Measurements from ENCODE around the gene BCOR.

BCOR gene

DNA sequence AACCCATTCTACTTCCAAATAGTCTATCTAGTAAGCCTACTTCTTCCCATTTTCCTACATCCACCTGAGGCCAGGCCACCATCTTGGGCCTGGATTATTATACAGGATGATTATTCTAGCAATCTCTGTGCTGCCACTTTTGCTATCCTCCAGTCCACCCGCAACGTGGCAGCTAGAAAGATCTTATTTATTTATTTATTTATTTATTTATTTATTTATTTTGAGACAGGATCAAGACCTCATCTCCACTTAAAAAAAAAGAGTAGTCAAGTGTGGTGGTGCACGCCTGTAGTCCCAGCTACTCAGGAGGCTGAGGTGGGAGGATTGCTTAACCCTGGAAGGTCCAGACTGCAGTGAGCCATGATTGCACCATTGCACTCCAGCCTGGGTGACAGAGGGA lies 15.2 kb upstream of the BCOR start:
- no peak for DNase-seq (ENCODE audit: low read depth)

DNA sequence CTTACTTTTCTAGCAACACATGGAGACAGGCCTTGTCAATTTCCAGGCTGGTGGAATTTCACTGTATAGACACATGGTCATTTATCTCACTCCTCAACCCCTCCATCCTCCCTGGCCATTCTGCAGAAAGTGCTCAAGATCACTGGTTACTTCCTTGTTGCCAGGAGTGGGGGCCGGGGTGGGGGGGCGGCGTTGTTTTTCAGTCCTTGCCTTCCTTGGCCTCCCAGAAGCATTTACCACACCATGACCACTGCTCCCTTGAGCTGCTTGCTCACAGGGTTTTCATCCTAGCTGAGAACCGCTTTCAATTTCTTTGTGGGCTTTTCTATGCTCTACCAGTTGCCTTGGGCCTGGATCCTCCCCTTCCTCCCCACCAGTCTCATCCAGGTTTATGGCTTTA lies 14.1 kb upstream of the BCOR start:
- no peak for DNase-seq (ENCODE audit: low read depth)

DNA sequence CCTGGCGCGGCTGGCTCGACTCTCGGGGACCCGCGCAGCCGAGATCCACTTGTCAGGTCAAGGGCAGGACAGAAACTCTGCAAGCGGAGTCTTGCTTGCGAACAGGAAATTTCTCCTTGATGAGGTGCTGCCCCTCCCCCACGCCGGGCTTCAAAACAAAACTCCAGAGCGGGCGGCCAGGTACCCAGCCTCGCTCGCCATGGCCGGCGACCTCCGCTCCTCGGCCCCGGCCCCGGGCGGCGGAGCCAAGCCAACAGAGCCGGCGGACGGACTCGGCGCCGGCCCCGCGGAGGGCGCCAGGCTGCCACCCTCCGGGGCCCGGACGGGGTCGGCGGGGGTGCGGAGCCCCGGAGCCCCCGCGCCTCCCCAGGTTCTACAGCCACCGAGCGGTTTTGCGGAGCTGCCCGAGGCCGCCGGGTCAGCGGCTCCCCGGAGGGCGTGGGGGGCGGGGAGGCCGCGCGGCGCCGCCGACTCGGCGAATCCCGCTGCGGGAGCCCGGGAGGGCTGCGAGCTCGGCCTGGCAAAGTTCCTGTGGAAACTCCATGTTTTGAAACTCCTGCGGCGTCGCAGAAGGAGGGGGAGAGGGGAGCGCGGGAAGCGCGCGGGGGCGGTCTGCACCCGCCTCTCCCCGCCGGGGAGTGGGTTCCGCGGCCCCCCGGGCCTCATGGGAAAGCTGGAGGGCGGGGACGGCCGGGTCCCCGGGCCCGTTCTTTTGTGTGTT lies 11.7 kb upstream of the BCOR start:
- no peak for DNase-seq (ENCODE audit: low read depth)

GRCh38 chrX:40108959-40109287 lies 11.2 kb upstream of the BCOR start:
- no peak for DNase-seq (ENCODE audit: low read depth)

DNA sequence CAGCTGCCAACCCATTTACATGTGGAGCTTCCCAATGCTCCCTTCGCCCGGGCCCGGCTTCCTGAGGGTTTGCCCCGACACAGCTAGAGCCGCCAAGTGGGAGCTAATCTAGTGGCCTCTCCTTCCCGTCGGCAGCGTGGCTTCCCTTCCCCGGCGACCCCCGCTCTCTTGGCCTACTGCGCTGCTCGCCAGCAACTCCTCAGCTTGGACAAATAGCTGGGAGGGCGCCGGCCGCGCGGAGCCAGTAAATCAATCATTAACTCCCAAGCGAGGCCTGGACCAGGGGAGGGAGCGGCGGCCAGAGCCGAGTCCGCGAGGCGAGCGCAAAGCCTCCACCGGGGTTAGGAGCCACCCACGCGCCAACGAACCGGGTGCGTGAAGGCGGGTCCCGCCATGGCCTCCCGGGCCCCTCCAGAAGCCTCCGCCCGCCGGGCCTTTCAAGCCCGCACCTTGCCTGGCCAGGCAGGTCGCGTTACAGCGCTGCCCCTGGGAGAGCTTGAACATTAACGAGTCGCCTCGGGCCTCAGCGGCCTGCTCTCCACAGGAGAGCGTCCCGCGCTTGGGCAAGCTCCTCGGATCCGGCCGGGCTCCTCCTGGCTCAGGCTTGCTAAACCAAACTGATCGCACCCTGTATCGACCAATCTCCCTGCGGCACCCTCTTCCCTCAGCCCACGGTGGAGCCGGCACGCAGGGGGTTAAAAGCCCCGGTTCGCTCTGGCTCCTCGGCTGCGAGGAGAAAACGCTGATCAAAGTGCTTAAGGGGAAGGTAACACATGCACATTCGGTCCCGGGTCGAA lies 10.6 kb upstream of the BCOR start:
- no peak for DNase-seq (ENCODE audit: low read depth)

DNA sequence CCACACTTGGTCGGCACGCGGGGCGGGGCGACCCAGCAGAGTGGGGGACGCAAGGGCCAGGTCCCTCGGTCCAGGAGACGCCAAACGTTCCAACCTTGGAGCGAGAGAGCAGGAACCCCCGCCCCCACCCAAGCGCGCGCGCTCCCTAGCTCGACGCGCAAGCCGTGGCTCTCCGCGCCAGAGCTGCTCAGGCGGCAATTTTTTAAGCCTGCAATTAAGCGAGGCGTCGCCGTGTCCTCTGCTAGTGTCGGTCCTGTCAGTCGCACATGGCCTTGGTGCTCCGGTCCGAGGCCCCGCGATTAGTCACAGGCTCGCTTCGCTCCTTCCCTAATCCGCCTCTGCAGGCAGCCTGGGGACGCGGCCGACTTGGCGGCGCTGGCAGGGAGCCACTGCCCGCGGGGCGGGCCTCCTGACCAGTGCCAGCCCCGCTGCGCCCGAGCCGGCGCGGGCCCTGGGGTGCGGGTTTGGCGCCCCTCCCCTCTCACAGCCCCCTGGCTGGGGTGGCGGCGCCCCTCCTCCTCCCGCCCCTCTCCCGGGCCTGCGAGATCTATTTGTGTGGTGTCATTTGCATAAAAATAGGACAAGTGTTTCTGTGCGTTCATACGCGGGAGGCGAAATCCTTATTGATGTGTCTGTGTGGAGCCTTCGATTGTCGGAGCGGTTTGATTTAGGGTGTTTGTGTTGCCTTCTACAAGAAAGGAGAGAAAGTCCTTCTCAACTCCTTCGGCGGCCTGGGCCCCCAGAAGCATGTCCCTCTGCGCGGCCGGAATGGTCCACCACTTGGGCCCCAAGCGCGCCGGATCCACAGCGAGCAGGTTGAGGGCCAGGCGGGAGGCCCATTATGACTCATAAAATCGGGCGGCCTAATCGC lies 9.8 kb upstream of the BCOR start:
- no peak for DNase-seq (ENCODE audit: low read depth)

DNA sequence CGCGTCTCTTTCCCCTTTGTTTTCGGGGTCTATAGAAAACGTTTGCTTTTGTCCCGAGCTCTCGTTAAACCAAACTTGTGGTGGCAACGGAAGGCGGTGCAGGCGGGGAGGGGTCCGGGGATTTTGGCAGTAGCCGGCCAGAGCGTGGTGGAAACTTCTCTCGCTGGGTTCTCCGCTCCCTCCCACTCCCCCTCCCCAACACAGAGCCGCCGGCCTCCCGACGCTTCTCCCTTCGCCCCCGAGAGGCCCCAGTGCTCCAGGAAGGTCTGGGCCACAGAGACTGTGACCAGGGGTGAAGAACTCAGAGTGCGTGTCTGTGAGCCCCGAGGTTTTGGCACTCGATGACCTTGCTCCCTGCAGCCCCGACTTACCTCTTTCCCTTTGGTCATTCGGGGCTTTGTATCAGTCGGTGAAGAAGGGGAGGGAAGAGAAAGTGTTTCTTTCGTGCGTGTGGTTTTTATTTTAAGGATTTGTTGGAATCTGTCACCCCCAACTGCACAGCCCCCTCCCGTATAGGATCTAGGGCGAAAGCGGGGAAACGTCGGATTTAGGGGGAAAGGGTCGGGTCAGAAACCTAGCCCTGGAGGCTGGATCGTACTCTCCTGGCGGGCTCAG lies 9.0 kb upstream of the BCOR start:
- DNase-seq (ENCODE audit: low read depth) = no peak

DNA sequence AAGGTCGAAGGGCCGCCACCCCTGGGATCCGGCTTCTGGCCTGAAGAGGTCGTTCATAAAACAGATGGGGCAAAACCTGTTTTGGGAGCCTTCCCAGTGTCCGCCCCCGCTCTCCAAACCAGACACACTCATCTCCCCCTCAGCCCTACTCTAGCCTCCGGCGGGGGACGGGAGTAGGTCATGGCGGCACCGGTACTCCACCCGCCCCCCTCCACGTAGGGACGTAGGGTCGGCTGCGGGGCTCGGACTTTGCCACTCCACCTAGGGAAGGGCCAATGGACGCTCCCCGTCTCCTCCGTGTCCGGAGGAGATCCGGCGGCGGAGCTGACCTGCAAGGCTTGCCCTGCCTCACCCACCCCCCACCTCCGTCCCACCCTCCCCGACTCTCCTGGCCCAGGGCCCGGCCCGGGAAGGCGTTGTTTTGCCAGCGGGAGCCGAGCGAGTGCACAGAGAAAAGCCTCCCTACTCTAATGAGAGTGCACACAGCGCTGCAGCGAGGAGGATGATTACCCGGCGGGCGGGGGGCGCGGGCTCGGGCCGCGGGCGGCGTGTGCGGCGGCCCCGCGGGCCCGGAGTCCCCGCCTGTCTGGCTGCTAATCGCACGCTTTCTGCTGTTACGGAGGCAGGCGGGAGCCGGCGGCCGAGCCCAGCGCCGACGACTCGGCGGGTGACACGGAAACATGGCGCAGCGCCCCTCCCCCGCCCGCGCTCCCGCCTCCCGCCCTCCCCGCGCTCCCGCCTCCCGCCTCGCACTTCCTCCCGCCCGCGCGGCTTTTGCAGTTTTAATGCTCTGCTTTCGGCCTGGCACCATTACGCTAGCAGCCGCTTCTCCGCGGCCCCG lies 8.3 kb upstream of the BCOR start:
- no peak for DNase-seq (ENCODE audit: low read depth)

DNA sequence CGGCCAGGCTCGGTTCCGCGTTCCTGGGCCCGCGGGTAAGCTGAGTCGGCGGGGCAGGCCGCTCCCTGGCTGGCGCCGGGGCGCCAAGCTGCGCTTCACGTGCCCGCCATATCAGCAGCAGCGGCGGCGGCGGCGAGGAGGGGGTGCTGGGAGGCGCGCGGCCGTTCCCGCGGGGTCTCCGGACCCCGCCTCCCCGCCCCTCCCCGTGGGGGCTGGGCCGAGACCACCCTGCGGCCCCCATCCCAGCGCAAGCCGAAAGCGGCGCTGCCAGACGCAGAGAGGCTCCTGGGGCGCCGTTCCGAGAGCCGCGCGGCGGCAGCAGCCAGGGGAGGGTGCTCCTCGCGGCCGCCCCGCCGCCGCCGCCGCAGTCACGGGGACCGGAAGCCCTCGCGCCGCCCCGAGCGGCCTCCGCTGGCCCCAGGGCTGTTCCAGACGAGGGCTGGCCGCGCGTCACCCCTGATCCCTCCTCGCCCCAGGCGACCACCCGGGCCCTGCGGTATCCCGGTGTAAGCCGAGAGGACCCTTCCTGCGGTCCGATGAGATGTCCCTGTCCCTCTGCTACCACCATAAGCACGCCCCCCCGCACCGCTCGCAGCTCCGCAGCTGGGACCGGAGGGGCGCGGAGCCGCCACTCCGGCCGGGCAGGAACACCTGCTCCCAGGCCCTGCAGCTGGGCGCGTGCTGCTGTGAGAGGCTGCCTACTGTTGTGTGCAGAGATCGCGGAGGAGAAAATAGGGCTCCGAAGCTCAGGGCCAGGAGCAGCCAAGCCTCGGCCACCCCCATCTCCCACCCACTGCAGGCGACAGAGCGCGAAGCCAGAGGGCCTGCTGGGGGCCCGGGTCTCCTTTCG lies 7.5 kb upstream of the BCOR start:
- DNase-seq (ENCODE audit: low read depth) = no peak

- no peak for DNase-seq (ENCODE audit: low read depth)
Observed at GRCh38 chrX:40104630-40104984, 6.8 kb upstream of the BCOR start.

DNA sequence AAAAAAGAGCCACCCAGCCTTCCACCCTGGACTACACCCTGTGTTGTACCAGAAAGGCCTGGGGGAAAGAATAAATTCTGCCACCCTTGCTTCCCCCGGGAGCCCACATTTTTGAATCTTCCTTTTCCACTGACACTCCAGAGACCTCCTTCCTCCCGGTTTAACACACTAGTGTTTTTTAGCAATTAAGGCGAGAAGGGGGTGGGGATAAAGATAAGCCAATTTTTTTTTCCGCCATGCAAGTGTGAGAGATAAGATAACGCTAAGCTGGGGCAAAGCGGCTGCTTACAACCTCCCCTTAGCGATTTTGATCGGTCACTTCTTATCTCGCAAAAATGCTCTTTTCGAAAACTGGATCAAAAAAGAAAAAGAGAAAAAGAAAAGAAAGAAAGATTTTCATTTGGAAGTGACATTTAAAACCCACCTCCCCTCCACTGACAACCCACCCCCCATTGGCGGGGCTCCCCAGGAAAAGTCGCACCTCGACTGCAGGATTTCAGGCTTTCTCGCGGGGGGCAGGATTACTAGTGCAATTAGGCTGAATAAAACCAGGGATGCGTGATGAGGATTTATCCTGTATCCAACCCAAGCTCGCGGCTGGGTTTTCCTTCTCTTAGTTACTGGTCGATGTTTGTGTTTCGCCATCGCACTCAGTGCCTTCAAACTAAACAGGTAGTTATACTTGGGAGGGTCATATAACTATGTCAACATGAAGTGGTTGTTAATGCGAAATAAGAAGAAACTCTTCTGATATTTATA lies 6.0 kb upstream of the BCOR start:
- DNase-seq (ENCODE audit: low read depth) = no peak

- DNase-seq (ENCODE audit: low read depth) = no peak
Observed at GRCh38 chrX:40102393-40103381, 4.9 kb upstream of the BCOR start.

GRCh38 chrX:40101430-40101802 lies 3.7 kb upstream of the BCOR start:
- DNase-seq (ENCODE audit: low read depth) = no peak

DNA sequence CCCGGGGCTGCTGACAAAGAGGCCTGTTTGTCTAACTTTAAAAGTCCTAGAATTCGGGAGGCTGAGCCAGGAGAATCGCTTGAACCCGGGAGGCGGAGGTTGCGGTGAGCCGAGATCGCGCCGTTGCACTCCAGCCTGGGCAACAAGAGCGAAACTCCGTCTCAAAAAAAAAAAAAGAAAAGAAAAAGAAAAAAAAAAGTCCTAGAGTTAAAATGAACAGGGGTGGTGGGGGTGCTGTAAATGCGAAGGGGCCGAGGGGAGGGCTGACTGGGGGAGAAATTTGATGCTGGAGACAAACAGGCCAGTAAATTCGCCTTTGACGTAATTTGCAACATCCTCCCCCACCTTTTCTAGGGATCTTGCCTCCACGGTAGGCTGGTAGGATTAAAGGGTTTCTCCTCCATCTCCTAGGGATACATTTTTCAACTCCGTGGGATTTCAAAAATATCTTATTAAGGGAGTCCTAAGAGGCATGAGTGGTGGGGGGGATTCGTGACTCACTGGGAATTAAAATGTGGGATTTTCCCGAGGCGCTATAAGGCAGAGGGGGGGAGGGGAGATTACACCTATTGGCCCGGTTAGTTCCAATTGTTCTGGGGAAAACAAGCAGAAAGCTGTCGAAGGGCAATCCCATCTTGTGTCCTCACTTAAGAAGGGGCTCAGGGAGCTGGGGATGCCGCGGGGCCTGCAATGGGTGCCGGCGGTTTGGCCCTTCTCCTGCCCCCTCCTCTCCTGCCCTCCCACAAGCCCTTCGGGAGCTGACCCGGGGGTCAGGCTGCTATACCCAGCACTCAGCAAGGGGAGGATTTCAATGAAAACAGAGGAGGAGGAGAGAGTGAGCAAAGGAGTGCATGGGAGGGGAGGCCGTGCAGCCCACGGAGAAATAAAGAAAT lies 3.0 kb upstream of the BCOR start:
- no peak for DNase-seq (ENCODE audit: low read depth)

DNA sequence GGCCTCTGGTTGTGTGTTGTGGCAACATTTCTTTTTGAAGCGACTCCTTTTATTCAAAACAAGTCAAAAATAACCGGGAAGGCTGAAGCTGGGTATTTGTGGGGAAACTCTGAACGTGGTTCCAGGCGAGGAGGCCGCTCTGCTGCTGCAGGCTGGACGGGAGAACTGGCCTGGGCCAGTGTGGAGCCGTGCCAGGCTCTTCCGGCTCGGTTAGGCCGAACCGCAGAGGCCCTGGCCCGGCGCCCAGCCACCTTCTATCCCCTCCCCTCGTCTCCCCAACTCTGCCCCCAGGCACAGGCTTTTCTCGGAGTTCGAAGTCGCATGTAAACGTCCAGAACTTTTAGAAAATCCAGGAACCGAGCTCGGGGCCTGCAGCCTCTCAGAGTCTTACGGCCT lies 2.4 kb upstream of the BCOR start:
- DNase-seq (ENCODE audit: low read depth) = no peak

DNA sequence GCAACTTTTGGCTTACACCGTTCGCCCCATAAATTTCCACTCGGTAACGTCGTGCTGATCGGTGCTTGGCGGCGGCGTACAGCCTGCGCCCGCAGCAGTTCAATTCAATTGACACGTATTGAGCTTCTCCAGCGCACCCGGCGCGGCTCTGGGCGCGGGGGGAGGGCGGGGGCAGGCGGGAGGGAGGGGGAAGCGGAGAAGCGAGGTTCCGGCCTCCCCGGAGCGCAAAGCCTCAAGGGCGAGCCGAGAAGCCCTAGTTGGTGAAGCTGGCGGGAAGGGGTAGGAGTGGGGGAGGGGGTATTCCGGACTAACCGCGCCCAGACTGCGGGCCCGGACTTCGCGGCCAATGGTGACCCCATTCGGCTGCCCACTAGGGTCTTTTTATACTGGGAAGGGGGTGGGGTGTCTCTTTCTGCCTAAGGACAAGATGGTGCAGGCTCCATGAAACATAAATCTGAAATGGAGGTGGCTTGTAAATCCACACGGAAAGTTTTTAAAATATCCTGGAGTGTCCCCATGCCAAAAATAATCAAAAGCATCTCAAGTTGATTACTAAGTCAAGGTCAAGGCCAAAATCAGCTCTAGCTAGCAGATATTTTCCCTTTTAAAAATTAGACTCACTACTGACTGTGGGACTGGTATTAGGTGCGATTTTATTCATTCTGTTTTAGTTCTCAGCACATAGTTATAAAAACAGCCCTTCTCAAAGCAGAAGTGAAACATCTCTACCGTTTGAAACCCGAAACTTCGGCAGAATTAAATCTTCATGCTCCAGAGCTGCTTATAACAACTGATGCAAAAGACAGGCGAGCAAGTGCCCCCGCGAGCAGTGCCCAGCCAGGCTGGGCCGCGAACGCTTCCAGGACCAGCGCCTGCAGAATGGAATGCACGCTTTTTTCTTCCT lies 1.5 kb upstream of the BCOR start:
- no peak for DNase-seq (ENCODE audit: low read depth)
